ENCODE data around the gene NBPF15.
"Not testable (repeated sequence)": the region's sequence is repeated elsewhere in the genome, so short reads cannot be mapped to it uniquely, and the experiment has no call there.

NBPF15 gene, protein sequence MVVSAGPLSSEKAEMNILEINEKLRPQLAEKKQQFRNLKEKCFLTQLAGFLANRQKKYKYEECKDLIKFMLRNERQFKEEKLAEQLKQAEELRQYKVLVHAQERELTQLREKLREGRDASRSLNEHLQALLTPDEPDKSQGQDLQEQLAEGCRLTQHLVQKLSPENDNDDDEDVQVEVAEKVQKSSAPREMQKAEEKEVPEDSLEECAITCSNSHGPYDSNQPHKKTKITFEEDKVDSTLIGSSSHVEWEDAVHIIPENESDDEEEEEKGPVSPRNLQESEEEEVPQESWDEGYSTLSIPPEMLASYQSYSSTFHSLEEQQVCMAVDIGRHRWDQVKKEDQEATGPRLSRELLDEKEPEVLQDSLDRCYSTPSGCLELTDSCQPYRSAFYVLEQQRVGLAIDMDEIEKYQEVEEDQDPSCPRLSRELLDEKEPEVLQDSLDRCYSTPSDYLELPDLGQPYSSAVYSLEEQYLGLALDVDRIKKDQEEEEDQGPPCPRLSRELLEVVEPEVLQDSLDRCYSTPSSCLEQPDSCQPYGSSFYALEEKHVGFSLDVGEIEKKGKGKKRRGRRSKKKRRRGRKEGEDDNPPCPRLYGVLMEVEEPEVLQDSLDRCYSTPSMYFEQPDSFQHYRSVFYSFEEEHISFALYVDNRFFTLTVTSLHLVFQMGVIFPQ

DNA sequence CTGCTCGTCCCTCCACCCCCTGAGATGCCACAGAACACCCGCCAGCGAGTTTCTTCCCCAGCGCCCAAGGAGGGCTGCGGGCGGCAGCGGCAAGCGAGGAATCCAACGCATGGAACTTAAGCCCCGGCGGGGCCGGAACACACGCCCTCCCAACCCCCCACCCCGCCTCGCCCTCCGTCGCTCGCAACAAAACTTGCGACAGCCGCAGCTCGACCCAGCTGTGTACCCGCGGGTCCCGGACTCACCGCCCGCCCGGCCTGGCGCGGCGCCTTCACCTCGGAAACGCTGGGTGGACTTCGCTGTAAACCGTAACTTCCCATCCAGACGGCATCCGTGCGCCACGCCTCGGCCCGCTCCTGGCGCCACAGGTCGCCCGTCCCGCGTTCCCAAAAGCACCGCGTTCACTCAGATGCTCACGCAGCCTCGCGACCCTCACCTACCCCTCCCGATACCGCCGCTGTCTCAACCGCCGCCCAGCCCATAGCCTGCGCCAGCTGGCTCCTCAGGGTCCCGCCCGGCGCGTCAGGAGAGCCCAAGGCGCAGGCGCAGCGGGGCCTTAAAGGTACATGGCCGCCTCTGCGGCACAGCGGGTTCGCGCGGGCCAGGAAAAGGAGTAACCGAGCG lies at the start of gene NBPF15:
Gene NBPF15 (minus strand): TSS at position 534 of the 624 bp plus-strand sequence. CDS start 21,666 bp downstream, outside the sequence.
- peak within 1 kb of the TSS; percentile 58 for H3K4me3 ChIP-seq (ENCODE audit: low read depth, low read length)

DNA sequence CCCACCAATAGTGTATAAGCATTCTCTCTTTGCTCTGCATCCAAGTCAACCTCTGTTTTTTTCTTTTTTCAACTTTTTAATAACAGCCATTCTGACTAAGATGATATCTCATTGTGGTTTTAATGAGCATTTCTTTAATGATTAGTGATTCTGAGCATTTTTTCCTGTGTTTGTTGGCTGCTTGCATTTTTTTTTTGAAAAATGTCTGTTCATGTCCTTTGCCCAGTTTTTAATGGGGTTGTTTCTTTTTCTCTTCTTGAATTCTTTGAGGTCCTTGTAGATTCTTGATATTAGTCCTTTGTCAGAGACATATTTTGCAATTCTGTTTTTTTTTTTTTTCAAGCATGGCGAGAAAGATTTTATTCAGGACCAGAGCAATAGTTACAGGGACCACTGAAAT lies 35.0 kb upstream of the NBPF15 start:
- H3K4me3 ChIP-seq (ENCODE audit: low read depth, low read length): not testable (repeated sequence)

DNA sequence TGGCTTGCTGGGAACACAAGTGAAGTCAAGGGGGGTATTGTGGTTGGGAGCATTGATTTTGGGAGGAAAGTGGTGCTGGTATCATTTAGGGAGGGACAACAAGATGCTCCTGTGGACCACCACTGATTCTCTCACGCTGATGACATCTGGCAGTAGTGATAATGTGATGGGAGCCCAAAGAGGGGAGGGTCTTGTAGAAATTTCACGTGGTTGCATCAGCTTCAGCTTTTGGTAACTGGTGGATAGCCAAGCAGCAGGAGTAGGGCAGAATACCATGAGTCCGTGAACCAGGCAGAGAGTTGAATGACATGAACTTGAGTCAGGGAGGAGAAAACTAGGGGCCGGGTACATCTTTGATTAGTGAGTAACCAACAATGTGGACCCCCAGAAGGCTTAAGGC lies 32.7 kb upstream of the NBPF15 start:
- H3K4me3 ChIP-seq (ENCODE audit: low read depth, low read length): not testable (repeated sequence)

DNA sequence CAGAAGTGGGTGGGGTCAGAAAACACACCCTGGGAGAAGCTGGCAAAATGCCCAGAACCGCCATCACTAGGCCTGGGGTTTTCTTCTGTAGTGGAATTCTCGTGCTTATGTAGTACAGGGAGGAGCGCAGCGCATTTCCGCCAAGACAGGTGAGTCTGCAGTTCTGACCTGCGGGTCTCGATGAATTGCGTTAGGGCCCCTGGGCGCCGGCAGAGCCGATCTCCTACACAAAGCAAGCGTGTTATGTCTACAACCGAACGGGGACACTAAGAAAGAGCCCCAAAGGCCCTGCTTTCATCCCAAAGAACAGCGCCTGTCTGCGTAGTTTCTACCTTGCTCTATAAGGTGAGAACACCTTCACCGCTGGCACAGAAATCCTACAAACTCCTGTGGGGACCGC lies 28.9 kb upstream of the NBPF15 start:
- not testable (repeated sequence) for H3K4me3 ChIP-seq (ENCODE audit: low read depth, low read length)

DNA sequence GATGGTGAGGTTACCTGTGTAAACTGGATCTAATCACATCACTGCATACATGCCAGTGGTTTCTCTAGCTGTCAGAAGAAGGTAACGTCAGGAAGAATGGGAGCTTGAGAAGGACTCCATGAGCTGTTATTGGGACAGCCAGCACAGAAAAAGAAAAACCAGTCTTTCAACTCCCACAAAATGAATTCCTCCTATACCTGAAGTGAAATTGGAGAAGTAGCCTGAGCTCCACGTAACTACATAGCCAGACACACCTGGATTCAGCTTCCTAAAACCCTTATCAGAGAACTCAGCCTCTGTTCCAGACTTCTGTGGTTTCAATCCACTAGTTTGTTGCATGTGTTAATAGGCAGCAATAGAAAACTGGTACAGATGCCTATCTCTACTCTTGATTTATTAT lies 25.5 kb upstream of the NBPF15 start:
- H3K4me3 ChIP-seq (ENCODE audit: low read depth, low read length): not testable (repeated sequence)

DNA sequence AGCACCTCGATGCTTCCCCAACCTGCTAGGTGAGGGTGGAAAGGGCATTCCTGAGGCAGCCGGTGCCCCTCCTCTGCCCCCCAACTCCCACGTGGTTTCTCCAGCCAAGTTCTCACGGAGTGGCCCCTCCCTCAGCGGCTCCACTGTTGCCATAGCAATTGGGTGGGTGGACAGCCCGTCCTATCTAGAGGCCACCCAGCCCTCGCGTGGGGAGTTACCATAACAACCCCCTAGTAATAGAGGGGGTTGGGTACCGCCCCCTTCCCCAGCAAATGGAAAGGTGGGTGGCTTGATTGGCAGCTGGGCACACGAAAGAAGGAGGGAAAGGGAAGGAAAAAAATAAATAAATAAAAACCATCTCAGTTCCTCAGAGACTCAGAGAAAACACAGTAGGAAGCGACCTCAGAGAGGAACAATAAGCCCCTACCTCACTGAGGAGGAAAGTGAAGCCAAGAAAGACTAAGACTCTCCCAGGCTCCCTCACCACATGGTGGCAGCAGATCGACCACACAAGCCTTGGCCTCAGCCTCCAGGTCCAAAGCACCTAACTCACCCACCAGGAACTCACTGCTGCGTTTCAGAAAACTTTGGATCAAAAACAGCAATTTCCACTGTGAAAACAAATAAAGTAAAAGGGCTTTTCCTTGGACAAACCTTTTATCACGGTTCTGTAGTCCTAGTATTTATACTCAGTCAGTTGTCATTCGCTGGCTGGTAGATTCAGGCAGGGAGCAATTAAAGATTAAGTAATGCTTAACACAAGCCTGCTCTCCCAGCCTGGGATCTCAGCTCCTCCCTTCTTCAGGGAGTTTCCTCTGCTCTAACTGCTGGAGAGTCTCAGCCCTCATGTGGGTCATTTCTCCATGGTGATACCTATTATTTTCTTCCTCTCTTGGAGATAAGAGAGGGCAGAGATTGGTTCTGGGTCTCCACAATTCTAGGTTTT lies 23.9 kb upstream of the NBPF15 start:
- not testable (repeated sequence) for H3K4me3 ChIP-seq (ENCODE audit: low read depth, low read length)

DNA sequence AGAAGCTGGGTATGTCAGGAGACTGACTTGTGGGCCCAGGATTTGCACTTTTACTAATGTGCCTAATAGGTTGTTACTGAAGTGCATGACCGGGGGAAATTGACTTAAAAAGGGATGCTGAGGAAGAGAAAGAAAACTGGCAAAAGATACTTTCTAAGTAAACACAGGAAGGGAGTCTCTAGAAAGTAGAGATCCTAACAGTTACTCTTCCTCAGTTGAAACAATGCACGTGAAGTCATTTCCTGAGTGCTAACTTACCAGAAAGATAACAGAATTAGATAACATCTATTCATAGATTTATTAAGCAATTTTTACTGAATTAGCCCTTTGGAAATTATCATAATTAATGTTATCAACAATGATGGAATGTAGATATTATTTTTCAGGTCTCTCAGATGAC lies 12.4 kb upstream of the NBPF15 start:
- H3K4me3 ChIP-seq (ENCODE audit: low read depth, low read length): not testable (repeated sequence)

DNA sequence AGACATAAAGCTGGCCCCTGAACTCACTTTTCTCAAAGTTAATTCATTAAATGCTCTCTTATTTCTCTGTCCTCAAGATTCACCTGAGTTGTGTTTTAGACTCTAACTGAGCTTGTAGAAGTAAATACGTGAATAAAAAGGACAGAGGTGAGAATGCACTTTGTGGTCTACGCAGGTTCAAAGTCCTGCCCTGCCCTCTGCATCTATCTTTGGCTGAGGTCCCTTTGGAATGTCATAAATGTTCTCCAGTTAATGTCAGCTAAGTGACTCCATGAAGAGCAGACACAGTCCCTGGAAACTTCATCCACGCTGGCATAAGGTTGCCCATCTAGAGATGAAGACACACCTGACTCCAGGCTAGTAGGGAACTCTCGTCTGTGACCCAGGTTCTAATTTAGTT lies 10.0 kb upstream of the NBPF15 start:
- H3K4me3 ChIP-seq (ENCODE audit: low read depth, low read length): not testable (repeated sequence)

DNA sequence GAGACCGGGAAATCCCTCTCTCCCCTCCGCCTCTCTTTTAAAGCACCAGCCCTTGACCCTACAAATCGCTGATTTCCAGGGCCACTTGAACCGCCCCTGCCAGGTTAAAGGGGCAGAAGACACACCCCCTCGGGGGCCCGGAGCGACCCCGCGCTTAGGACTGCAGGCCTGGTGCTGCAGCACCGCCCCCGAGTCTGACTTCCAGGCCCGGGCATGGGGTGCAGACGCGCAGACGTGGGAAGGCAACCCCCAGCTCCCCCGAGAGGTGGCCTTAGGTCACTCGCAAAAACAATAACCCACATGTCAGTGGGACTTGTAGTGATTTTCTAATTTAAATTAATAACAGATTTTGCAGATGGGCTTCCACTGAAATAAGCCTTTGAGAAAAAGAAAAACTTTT lies 309 bp upstream of the NBPF15 start:
- not testable (repeated sequence) for H3K4me3 ChIP-seq (ENCODE audit: low read depth, low read length)

DNA sequence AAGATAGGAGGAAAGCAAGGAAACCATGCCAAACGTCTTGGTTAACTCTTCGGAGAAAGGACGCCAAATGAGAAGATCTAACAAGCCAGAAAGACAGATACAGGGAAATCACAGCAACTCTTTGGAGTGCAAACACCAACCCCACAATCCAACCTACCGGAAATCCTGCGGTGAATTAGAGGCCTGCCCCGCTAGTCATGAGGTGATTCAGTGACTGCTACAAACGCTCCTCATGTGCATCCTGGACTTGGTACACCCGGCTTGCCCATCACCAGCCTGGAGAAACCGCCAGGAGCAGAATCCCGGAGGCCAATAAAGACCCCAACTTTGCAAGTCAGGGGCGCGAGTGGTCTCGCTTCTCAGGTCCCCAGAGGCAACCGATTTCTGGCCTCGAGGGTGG lies 783 bp downstream of the NBPF15 start:
- peak overlapping the region; percentile 58 for H3K4me3 ChIP-seq (ENCODE audit: low read depth, low read length)

DNA sequence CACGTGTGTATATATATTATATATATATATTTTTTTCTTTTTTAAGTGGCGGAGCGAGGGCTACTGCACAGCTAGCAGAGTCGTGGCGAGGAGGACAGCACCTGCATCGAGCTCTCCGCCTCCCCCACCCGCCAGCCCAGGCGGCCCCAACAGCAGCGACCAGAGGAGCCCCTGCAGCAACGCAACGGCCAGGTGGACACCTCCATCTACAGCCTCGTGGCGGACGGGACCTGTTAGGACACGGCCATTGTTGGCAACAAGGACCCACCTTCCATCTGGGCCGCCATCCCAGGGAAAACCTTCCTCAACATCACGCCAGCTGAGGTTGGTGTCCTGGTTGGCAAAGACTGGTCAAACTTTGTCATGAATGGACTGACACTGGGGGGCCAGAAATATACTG lies 19.1 kb downstream of the NBPF15 start:
- not testable (repeated sequence) for H3K4me3 ChIP-seq (ENCODE audit: low read depth, low read length)

DNA sequence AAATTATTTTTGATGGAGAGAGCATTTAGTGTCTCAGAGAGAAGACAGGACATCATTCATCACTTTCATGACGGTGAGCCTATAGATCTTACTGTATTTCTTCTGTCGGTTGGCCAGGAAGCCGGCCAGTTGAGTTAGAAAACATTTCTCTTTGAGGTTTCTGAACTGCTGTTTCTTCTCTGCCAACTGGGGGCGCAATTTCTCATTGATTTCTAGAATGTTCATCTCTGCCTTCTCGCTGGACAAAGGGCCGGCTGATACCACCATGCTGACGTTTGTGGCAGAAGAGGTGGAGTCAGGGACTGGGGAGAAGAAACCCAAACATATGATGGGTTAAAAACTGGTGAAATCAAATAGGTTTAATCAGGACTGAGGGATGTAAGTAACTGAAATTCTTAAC lies 21.7 kb downstream of the NBPF15 start:
- not testable (repeated sequence) for H3K4me3 ChIP-seq (ENCODE audit: low read depth, low read length)
- TF ChIP-seq, protein P1, sequence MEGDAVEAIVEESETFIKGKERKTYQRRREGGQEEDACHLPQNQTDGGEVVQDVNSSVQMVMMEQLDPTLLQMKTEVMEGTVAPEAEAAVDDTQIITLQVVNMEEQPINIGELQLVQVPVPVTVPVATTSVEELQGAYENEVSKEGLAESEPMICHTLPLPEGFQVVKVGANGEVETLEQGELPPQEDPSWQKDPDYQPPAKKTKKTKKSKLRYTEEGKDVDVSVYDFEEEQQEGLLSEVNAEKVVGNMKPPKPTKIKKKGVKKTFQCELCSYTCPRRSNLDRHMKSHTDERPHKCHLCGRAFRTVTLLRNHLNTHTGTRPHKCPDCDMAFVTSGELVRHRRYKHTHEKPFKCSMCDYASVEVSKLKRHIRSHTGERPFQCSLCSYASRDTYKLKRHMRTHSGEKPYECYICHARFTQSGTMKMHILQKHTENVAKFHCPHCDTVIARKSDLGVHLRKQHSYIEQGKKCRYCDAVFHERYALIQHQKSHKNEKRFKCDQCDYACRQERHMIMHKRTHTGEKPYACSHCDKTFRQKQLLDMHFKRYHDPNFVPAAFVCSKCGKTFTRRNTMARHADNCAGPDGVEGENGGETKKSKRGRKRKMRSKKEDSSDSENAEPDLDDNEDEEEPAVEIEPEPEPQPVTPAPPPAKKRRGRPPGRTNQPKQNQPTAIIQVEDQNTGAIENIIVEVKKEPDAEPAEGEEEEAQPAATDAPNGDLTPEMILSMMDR (IDR thresholded peaks at IDR 0.05; ENCODE audit: borderline replicate concordance, insufficient read depth, low read depth, low read length): 0 out of 2 replicates have a peak, but pooled peaks have one; percentile 1

DNA sequence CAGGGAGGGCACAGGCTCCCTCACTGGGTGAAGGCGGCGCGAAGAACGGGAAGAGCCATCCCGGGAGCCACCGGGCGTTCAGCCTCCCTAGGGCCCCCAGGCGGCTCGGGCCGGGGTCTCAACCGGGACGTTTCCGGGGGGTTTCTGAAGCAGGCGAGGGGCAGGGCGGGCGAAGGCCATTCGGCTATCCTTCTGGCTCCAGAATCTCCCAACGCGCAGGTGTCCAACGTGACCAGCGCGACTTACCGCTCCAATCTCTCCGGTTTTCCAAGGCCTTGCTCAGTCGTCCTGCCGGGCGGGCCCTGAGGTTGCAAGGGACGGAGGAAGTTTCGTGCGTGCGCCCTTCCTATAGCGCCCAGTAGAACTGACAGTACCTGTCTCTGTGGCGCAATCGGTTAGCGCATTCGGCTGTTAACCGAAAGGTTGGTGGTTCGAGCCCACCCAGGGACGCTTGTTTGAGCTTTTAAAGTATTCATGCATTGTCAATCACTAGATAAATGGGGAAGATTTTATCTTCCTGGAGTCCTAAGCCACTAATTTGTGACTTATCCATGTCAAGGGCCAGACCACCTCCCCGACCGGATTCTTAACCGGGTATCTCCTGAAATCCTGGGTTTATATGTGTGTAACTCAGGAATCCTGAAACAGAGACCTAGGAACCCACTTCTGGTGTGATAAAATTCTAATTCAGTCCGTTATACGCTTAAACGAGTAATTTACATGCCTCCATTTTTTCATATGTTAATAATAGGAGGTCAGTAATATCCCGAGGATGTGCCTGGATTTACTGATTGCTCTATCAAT lies 42.4 kb downstream of the NBPF15 start:
- H3K4me3 ChIP-seq (ENCODE audit: low read depth, low read length): peak overlapping the region; percentile 52

DNA sequence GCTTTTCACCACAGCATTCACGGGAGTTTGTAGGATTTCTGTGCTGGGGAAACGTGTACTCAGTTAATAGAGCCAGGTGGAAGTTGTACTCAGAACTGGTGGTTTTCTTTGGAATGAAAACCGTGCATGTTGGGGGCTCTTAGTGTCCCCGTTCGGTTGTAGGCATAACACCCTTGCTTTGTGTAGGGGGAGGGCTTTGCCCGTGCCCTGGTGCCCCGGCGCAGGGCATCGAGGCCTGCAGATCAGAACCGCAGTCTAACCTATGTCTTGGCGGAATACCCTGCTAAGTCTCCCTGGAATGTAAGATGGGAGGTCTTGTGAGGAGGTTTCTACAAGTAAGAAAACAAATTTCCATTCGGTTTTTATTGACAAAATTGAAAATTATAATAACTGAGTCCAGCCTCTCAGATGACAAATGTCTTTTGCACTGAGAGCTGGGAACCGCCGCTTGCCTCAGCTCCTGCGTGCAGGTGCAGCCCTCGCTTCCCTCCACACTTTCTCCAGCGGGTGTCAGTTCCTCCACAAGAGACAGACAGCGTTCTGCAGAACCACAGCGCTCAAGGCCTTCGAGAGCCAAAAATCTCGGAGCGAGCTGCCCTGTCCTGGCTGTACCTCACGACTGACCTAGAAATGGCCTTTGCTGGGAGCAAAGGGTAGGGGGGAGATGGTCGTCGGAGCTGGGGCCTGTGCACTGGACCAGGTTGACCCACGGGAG lies 47.9 kb downstream of the NBPF15 start:
- H3K4me3 ChIP-seq (ENCODE audit: low read depth, low read length): not testable (repeated sequence)

DNA sequence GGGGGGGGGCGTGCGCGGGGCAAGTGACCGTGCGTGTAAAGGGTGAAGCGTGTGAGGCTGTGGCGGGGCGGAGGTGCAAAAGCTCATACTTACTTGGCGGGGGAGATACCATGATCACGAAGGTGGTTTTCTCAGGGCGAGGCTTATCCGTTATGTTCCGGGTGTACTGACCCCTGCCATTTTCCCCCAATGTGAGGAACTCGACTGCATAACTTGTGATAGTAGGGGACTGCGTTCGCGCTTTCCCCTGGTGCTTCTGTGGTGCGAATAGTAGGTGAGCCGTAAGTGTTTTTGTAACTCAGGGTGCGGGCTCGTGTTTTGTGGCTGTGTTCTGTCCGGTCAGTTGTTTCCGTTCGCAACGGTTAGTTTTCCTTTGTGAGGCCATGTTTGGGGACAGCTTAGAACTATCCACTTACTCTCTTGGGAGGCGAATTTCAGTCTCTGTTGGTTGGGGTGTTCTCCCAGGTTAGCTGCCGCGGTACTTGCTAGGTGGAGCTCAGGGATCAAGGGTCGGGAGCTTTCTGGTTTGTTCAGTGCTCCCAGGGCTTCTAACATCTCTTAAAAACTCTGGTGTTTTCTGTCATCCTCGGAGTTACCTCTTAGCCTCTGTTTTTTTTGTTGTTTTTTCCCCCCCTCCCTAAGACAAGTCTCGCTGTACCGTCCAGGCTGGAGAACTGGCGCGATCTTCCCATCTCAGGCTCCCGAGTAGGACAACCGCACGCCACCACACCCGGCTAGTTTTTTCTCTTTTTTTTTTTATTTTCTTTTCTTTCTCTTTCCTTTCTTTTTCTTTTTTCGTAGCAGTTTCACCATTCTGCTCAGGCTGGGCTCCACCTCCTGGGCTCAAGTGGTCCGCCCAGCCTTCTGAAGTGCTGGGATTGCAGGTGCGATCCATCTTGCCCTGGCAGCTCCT lies 48.7 kb downstream of the NBPF15 start:
- H3K4me3 ChIP-seq (ENCODE audit: low read depth, low read length): peak overlapping the region; percentile 32

DNA sequence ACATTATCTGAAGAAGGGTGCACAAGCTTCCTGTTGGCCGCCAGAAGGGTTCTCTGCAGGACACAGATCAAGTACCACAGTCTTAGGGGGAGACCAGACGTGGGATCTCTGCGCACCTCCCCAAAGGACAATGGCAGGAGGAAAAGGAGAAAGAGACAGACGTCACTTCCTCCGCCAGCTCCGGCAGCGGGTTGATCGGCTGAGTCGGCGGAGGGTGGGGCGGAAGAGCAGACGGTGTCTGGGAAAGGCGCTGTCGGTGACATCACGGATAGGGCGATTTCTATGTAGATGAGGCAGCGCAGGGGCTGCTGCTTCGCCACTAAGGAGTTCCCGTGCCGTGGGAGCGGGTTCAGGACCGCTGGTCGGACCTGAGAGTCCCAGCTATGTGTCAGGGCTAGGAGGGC lies 49.4 kb downstream of the NBPF15 start:
- H3K4me3 ChIP-seq (ENCODE audit: low read depth, low read length): not testable (repeated sequence)
